Measurements from ENCODE around the gene VAV3.

GRCh38 chr1:107726860-107727259 lies 238.1 kb downstream of the VAV3 start:
- no peak for TF ChIP-seq POLR2A (IDR thresholded peaks at IDR 0.05)
- TF ChIP-seq, protein P1, sequence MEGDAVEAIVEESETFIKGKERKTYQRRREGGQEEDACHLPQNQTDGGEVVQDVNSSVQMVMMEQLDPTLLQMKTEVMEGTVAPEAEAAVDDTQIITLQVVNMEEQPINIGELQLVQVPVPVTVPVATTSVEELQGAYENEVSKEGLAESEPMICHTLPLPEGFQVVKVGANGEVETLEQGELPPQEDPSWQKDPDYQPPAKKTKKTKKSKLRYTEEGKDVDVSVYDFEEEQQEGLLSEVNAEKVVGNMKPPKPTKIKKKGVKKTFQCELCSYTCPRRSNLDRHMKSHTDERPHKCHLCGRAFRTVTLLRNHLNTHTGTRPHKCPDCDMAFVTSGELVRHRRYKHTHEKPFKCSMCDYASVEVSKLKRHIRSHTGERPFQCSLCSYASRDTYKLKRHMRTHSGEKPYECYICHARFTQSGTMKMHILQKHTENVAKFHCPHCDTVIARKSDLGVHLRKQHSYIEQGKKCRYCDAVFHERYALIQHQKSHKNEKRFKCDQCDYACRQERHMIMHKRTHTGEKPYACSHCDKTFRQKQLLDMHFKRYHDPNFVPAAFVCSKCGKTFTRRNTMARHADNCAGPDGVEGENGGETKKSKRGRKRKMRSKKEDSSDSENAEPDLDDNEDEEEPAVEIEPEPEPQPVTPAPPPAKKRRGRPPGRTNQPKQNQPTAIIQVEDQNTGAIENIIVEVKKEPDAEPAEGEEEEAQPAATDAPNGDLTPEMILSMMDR (IDR thresholded peaks at IDR 0.05 in 8 of 11, conservative IDR thresholded peaks at IDR 0.05 in 3 of 11), result no peak
- no peak for TF ChIP-seq POLR2AphosphoS5 (IDR thresholded peaks at IDR 0.05)

Data from spleen (tissue), 7 donors.